Breast epithelium (tissue), 4 donors: Measurements from ENCODE around the gene CD300E. TPM values are rescaled to one million over a fixed set of nuclear protein-coding genes. Genes with fewer than 3 reads are reported as not detected.
"Not testable (repeated sequence)": the region's sequence is repeated elsewhere in the genome, so short reads cannot be mapped to it uniquely, and the experiment has no call there.

Source experiments
- DNase-seq, 2 donors: peaks; one replicate each; pipeline ENCODE4 v3.0.0-alpha.2; 2019; ENCODE audit warnings: low spot score in 2 of 2
- H3K27ac ChIP-seq, 2 donors: fragments of 200-600 bp; sonication (generic) in 1 of 2; one replicate each; pipeline ENCODE4 v1.5.1; 2016 to 2019; ENCODE audit warnings: mild to moderate bottlenecking in 1 of 2
- H3K27me3 ChIP-seq, 2 donors: fragments of 200-600 bp; sonication (generic) in 1 of 2; one replicate each; pipeline versions ENCODE4 v1.5.1 to v1.6.0; 2017 to 2019; ENCODE audit warnings: control low read depth in 1 of 2, mild to moderate bottlenecking in 1 of 2
- H3K36me3 ChIP-seq: fragments of 200-600 bp; one replicate; pipeline ENCODE4 v1.5.1; 2019
- H3K4me1 ChIP-seq, 2 donors: fragments of 200-600 bp; sonication (generic); one replicate each; pipeline ENCODE4 v1.5.1; 2016 to 2019; ENCODE audit warnings: control low read depth in 1 of 2
- H3K4me3 ChIP-seq, 3 donors: fragments of 200-600 bp; sonication (generic); 1 replicate in 2 of 3; 2 replicates in 1 of 3; pipeline ENCODE4 v1.5.1; 2016 to 2019; ENCODE audit warnings: mild to moderate bottlenecking in 3 of 3, moderate library complexity in 2 of 3
- H3K9me3 ChIP-seq, 2 donors: fragments of 200-600 bp; sonication (generic) in 1 of 2; one replicate each; pipeline ENCODE4 v1.5.1; 2016 to 2019; ENCODE audit warnings: control low read depth in 1 of 2
- CTCF ChIP-seq, 3 donors: fragments of 450-650 bp; IDR thresholded peaks; one replicate each; pipeline ENCODE4 v1.5.1; 2016 to 2017; ENCODE audit warnings: antibody characterized with exemption in 3 of 3, mild to moderate bottlenecking in 3 of 3, moderate library complexity in 3 of 3
- POLR2A ChIP-seq: fragments of 450-650 bp; IDR thresholded peaks from one replicate; pipeline ENCODE4 v1.6.1; 2016; ENCODE audit warnings: antibody characterized with exemption, mild to moderate bottlenecking, moderate library complexity
- POLR2AphosphoS5 ChIP-seq, 3 donors: sonication (generic); formaldehyde crosslinking; IDR thresholded peaks; one replicate each; pipeline ENCODE4 v1.6.1; 2017; ENCODE audit warnings: antibody characterized with exemption in 3 of 3
- intact Hi-C: fragments of 100-400 bp; cut with DNase I; formaldehyde crosslinking; loops from one replicate; pipeline ENCODE4 v1.15.1; 2023; ENCODE audit warnings: low total_unique reads
- total RNA-seq, 3 donors: library from RNA; depleted of rRNA; stranded (reverse); fragments of >200 nt; gene quantifications; one replicate each; pipeline ENCODE4 v1.1.0, GENCODE V29; 2016

The CD300E gene
- total RNA-seq, 3 donors from 2014 or later = under 0.01 to 0.32 (median 0.29) TPM

GRCh38 chr17:74637265-74637664 is 13.7 kb upstream of the CD300E start:
- no peak overlapping the region for H3K27ac ChIP-seq
- TF ChIP-seq CTCF (IDR thresholded peaks at IDR 0.05) = no peak
- DNase-seq = no peak
- H3K4me3 ChIP-seq = no peak overlapping the region
- H3K4me1 ChIP-seq = no peaks in the 10 kb centered on the region
- H3K9me3 ChIP-seq = no peaks in the 10 kb centered on the region
- no peaks in the 10 kb centered on the region for H3K36me3 ChIP-seq
- intact Hi-C loops = no loop called here
- H3K27me3 ChIP-seq = peaks cover 0 to 14% of the 10 kb centered on the region in 2 donors

- H3K27ac ChIP-seq, H3K9me3 ChIP-seq, intact Hi-C loops, H3K36me3 ChIP-seq, H3K4me1 ChIP-seq, DNase-seq, H3K4me3 ChIP-seq: not testable (repeated sequence)
- H3K27me3 ChIP-seq = peaks cover 0 to 14% of the 10 kb centered on the region in 2 donors
Measured at GRCh38 chr17:74636541-74637085, 13.1 kb upstream of the CD300E start.

DNA sequence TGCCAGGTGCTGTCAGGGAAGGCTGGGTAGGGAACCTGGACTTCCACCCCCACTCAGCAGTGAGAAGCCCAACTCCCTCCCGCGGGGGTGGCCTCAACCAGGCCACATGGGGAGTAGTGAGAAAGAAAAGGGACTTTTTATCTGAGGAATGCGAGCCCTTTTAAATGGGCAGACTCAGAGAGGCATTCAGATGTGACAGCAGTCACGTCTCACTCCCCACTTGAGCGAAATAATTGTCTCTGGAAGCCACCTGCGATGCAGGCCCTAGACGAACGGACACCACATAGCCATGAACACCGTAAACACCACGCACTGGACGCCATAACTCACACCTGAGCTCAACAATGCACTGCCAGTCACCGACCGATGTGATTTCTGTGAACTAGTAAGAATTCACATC is 11.9 kb upstream of the CD300E start:
- H3K4me3 ChIP-seq = no peak overlapping the region
- no peak for DNase-seq
- H3K36me3 ChIP-seq = no peaks in the 10 kb centered on the region
- no peaks in the 10 kb centered on the region for H3K4me1 ChIP-seq
- no peaks in the 10 kb centered on the region for H3K9me3 ChIP-seq
- TF ChIP-seq CTCF (IDR thresholded peaks at IDR 0.05) = no peak
- TF ChIP-seq POLR2AphosphoS5 (IDR thresholded peaks at IDR 0.05) = no peak
- no peak for TF ChIP-seq POLR2A
- no peak overlapping the region for H3K27ac ChIP-seq
- peaks cover 0 to 14% of the 10 kb centered on the region in 2 donors for H3K27me3 ChIP-seq
- intact Hi-C loops = no loop called here

DNA sequence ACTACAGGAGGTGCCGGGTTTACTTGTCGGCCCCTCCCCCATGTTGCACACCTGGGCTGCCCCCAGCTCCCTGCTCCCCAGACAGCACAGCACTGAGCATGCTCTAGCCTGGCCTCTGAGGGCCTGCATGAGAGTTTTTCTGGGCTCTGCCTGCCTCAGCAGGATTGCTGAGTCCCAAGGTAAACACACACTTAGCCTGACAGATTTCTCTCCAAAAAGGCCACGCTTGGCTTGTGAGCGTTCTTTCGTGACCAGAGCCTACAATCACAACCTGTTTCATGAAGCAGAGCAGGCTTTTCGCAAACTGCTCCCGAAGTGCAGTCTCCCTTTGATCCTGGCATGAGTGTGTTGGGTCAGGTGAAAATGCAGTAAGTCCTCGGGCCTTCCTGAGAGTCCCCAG is 9.8 kb upstream of the CD300E start:
- no peaks in the 10 kb centered on the region for H3K4me1 ChIP-seq

DNA sequence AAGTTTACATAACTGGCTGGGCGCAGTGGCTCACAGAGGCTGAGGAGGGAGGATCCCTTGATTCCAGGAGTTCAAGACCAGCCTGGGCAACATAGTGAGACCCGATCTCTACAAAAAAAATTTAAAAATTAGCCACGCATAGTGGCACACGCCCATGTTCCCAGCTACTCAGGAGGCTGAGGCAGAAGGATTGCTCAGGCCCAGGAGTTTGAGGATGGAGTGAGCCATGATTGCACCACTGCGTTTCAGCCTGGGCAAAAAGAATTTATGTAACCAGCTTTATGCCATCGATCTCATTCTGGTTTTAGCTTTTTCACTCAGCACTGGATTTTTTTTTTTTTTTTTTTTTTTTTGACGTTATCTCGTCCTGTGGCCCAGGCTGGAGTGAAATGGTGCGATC is 9.1 kb upstream of the CD300E start:
- Histone ChIP-seq H3K4me1 (no peaks in the 10 kb centered on the region), H3K27ac (no peak overlapping the region), H3K4me3 (no peak overlapping the region), H3K36me3 (no peaks in the 10 kb centered on the region), H3K9me3 (peaks cover 0 to 6% of the 10 kb centered on the region in 2 donors), H3K27me3 (peaks cover 0 to 19% of the 10 kb centered on the region in 2 donors)
- intact Hi-C loops = no loop called here
- DNase-seq = no peak
- TF ChIP-seq CTCF (IDR thresholded peaks at IDR 0.05) (no peak), POLR2A (no peak), POLR2AphosphoS5 (IDR thresholded peaks at IDR 0.05) (no peak)

More for the DNA sequence above, 9.8 kb upstream of the CD300E start:
- H3K27ac ChIP-seq = no peak overlapping the region
- intact Hi-C loops = no loop called here
- no peak for DNase-seq
- H3K36me3 ChIP-seq = no peaks in the 10 kb centered on the region
- no peak overlapping the region for H3K4me3 ChIP-seq
- TF ChIP-seq POLR2AphosphoS5 (IDR thresholded peaks at IDR 0.05) (no peak), CTCF (IDR thresholded peaks at IDR 0.05) (no peak), POLR2A (no peak)
- H3K9me3 ChIP-seq = peaks cover 0 to 6% of the 10 kb centered on the region in 2 donors
- H3K27me3 ChIP-seq = peaks cover 0 to 14% of the 10 kb centered on the region in 2 donors
